HS-5 (cell line): Measurements from ENCODE around the gene WWOX.

Experiments
- DNase-seq: peaks from one replicate; pipeline ENCODE4 v3.0.0-alpha.2; 2012; ENCODE audit warnings: low read depth

The WWOX gene

GRCh38 chr16:78770353-78771091 lies 671.1 kb downstream of the WWOX start:
- no peak for DNase-seq

DNA sequence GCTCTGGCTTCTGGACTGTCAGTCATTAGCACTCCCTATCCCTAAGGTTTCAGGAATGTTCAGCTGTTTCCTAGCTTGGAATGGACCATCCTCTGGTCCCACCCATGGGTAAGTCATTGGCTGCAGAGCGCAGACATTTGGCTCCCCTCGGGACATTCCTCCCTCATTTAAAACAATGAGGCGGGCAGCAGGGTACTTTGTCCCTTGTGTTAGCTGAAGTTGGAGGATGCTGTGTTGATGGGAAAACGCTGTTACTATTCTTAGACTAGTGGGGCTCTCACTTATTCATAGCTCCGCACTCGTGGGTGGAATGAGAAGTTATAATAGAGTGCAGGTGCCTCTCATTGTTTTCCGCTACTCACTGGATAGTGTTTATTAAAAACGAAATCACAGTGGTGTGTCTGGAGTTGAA lies 673.8 kb downstream of the WWOX start:
- DNase-seq = no peak

- DNase-seq = no peak
Measured at GRCh38 chr16:78773706-78774105, 674.3 kb downstream of the WWOX start.

DNA sequence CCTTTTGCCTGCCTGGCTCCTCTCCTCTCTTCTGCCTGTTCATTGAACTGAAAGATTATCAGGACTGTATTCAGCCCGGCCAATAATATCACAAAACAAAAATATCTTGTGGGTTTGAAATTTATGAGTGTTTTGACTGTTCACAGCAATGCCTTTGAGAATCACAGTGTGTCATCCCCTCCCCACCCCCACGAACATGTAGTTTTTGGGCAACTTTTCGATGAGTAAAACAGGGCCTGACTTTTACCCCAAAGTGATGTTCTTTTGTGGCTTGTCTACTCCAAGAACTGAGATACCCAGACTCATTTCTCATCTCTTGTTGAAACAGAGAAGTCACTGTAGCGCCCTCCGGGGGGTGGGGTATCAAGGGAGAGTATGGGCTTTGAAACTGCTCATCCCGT lies 675.7 kb downstream of the WWOX start:
- DNase-seq = no peak

- DNase-seq = no peak
Measured at GRCh38 chr16:78778101-78779004, 678.9 kb downstream of the WWOX start.

- DNase-seq = no peak
Measured at GRCh38 chr16:78780808-78781207, 681.4 kb downstream of the WWOX start.

- DNase-seq = no peak
Measured at GRCh38 chr16:78782572-78782971, 683.1 kb downstream of the WWOX start.

- DNase-seq = no peak
Measured at GRCh38 chr16:78783570-78784079, 684.2 kb downstream of the WWOX start.

DNA sequence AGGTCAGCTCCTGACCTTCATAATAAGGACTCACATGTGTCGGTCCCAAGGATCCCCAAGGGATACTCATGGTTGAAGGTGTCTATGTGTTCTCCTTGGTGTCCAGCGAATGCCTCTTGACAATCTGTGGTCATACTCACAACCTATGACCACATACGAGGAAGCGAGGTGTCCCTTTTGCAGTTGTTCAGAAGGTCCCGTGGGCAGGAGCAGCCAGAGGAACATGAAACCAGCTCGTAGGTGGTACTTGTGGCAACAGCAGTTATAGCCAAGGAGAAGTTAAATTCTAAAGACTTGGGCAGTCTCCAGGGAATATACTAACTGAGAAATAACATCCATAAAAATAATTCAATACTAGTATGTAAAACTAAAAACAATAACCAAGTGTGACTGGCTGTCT lies 685.3 kb downstream of the WWOX start:
- DNase-seq = no peak

GRCh38 chr16:78785218-78785617 lies 685.8 kb downstream of the WWOX start:
- no peak for DNase-seq

GRCh38 chr16:78786635-78787034 lies 687.2 kb downstream of the WWOX start:
- DNase-seq = no peak

DNA sequence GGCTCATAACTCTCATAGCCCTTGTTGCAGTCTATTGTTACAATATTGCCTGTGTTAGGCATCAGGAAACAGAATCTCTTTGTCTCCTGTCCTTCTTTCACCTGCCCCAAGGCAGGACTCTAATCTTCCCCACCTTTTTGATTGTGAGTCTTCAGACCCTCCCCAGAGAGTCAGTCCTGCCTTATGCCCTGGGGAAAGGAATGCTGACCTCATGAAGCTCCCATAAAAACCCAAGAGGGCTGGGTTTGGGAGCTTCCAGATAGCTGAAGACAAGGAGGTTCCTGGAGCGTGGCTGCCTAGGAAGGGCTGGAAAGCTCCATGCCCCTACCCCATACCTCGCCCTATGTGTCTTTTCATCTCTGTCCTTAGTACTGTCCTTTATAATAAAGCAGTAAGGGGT lies 688.8 kb downstream of the WWOX start:
- no peak for DNase-seq

DNA sequence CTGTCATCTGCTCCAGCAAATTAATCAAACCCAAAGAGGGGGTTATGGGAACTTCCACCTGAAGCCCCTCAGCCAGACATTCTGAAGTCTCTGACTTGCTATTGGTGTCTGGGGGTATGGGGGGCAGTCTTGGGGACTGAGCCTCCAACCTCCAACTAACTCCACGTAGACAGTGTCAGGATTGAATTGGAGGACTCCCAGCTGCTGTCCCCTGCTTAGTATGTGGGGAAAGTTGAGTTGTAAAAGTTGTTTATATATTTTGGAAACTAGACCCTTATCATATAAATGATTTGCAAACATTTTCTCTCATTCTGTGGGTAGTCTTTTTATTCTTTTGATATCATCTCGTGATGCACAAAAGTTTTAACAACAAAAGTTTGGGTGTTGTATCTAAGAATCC lies 689.2 kb downstream of the WWOX start:
- DNase-seq = no peak

GRCh38 chr16:78789561-78789960 lies 690.1 kb downstream of the WWOX start:
- no peak for DNase-seq

DNA sequence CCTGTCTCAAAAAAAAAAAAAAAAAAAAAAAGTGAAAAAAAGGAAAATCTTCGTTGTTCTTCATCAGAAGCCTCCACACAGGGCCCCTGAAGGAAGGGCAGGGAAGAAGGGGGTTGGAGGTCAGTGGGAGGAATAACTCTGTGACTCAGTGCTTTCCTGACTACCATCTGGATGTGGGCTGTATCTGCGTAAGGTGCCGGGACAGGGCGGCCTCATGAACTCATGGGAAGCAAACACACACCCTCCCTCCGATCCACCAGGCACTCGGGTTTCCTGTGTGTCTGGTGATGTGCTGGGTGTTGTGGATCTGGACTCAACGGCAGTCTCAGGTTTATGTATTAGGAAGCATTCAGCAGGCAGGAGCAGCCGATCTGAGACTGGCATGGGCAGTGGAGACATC lies 691.6 kb downstream of the WWOX start:
- DNase-seq = no peak

DNA sequence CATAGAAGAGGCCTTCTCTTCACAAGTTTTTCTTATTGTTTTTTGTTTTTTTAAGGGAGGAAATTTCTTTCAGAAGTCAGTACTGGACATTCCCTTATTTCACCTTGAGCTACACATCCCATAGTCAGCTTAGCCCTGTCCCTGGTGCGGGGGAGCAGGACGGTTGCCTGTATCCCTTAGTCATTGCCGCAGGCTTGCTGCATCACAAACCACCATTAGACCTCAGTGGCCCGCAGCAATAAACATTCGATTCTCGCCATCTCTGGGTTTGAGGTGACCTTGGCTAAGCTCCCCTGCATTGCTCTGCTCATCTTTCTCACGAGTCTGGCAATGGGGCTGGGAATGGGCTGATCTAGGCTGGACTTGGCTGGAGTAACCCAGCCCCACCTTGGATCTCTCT lies 692.5 kb downstream of the WWOX start:
- no peak for DNase-seq

GRCh38 chr16:78792952-78793351 lies 693.5 kb downstream of the WWOX start:
- no peak for DNase-seq

- DNase-seq = no peak
Measured at GRCh38 chr16:78794581-78795250, 695.3 kb downstream of the WWOX start.

GRCh38 chr16:78795433-78795832 lies 696.0 kb downstream of the WWOX start:
- no peak for DNase-seq

- no peak for DNase-seq
Measured at GRCh38 chr16:78796221-78796866, 696.9 kb downstream of the WWOX start.

DNA sequence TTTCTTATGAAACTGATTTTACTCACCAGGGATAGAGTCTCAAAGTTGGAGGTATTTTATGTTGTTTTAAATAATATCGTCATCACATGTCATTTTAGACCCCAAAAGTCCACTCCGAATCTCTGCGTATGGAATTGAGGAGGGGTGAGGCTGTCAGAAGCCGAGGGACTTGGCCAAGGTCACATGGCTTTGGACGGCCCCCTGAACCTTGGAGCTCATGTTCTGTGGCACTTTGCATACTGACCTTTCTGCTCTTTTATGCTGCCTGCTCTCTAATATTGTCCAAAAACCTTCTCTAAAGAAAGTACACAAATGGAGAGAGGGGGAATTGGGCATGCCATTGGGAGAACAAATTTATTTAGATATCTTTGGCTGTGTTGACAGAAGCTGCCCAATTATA lies 700.0 kb downstream of the WWOX start:
- no peak for DNase-seq

GRCh38 chr16:78800523-78800922 lies 701.1 kb downstream of the WWOX start:
- no peak for DNase-seq
